ENCODE data around the gene TNRC6A.

- no peak for TF ChIP-seq EZH2 (IDR thresholded peaks at IDR 0.05; ENCODE audit: insufficient read depth, poor library complexity, severe bottlenecking)
- TF ChIP-seq EZH2phosphoT487 (IDR thresholded peaks at IDR 0.05; ENCODE audit: insufficient read depth, low read depth): no peak
These were observed 32.1 kb downstream of the TNRC6A start for GRCh38 chr16:24761526-24761925.
